ENCODE data around the gene KSR1.

DNA sequence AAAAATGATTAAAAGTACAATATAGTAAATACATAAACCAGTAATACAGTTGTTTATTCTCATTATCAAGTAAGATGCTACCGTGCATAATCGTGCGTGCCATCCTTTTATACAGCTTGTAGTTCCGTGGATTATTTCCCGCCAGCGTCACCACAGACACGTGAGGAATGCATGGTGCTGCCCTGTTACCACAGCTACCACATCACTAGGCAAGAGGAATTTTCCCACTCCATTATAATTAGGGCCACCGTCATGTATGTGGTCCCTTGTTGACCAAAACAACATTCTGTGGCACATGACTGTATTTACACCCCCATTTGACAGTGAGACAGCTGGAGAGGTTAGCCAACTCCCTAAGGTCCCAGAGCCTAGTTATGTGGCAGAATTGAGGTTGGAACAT, 144.2 kb downstream of the KSR1 start:
- TF ChIP-seq ZFP30 (CRISPR knock-in tag; IDR thresholded peaks at IDR 0.05): no peak
- TF ChIP-seq, protein P1, sequence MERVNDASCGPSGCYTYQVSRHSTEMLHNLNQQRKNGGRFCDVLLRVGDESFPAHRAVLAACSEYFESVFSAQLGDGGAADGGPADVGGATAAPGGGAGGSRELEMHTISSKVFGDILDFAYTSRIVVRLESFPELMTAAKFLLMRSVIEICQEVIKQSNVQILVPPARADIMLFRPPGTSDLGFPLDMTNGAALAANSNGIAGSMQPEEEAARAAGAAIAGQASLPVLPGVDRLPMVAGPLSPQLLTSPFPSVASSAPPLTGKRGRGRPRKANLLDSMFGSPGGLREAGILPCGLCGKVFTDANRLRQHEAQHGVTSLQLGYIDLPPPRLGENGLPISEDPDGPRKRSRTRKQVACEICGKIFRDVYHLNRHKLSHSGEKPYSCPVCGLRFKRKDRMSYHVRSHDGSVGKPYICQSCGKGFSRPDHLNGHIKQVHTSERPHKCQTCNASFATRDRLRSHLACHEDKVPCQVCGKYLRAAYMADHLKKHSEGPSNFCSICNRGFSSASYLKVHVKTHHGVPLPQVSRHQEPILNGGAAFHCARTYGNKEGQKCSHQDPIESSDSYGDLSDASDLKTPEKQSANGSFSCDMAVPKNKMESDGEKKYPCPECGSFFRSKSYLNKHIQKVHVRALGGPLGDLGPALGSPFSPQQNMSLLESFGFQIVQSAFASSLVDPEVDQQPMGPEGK (CRISPR knock-in tag; IDR thresholded peaks at IDR 0.05; ENCODE audit: borderline replicate concordance): no peak
- no peak for TF ChIP-seq ISL1 (CRISPR knock-in tag; IDR thresholded peaks at IDR 0.05)
- TF ChIP-seq BACH2 (CRISPR knock-in tag; IDR thresholded peaks at IDR 0.05; ENCODE audit: borderline replicate concordance): no peak
- no peak for TF ChIP-seq ZNF565 (CRISPR knock-in tag; conservative IDR thresholded peaks at IDR 0.05; ENCODE audit: low read depth)
- no peak for TF ChIP-seq RARB (CRISPR knock-in tag; IDR thresholded peaks at IDR 0.05)
- TF ChIP-seq ARNTL (CRISPR knock-in tag; IDR thresholded peaks at IDR 0.05; ENCODE audit: borderline replicate concordance, low read depth): no peak

All from SK-N-SH treated with all-trans-retinoic acid at 6 μM for 48 hours (cell line).